Stimulated activated CD8-positive, alpha-beta memory T cell treated with anti-CD3 and anti-CD28 coated beads, Interleukin-4, amount 100 ng/mL, for 1 hour (primary cell): ENCODE measurements around the gene ERN1.
"Not testable (repeated sequence)": the region's sequence is repeated elsewhere in the genome, so short reads cannot be mapped to it uniquely, and the experiment has no call there.

Experiments
- DNase-seq, 2 donors: peaks; one replicate each; pipeline ENCODE4 v3.0.0-alpha.2; 2020; ENCODE audit warnings: low read depth in 2 of 2, low spot score in 1 of 2

ERN1 gene

DNA sequence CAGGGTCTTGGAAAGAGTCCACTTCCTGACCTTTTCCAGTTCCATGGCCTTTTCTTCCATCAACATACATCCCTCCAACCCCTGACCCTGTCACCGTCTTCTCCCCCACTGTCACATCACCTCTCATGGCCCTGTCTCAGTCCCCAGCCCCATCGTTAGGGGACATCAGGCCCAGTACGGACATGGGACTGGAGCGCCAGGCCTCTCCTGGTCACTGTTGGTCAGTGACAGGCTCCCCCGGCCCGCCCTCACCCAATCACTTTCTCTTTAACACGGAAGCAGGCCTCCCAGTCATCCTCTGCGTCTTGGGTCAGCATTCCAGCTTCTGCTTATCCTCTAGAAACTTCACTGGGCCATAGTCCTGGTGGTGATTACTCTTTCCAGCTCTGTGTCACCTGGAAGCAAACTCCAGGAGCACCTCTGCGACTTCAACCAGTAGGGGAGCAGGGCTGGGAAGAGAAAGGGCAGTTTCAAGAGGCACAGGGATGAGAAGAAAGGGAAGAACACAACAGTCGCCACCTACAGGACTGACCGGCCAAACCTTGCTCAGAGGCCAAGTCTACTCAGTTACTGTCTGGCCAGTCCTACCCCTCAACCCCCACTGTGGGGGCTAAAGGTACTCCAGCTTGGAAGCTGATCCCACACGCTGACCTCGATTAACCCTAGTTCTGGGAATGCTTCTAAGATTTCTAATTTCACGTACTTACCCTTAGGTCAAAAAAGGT is 93.6 kb downstream of the ERN1 start:
- no peak for DNase-seq

DNA sequence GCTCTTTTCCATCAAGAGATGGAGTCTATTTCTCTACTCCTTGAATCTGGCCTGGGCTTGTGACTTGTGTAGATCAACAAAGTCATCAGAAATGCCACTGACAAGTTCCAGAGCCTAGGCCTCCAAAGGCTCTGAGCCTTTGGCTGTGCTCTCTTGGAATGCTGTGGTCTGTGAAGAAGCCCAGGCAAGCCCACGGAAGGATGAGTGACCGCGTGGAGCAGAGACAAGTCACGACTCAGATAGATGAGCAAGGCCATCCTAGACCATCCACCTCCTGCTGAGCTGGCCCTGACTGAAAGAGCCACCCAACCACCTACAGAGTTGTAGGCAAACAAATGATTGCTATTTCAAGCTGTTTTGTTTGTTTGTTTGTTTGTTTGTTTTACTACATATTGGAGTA is 97.9 kb downstream of the ERN1 start:
- no peak for DNase-seq

DNA sequence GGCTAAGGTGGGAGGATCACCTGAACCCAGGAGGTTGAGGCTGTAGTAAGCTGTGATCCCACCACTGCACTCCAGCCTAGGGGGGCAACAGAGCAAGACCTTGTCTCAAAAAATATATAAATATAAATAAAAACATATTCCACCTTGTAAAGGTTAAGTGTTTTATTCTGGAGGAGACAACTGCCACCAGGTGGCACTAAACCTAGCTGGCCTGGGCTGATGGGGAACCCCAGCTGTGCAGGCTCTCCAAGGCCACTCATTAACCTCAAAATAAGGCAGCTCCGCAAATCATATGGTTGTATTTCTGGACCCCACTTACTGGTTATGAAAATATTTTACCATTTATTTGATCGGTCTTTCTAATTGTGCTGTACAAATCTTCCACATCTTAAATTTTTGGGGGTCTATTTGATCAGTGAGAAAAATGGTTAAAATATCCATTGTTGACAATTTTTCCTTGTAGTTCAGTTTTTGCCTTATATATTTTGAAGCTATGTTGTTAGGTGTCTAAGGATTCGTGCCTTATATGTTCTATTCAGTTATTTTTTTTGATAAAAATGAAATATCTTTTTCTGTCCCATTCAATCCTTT is 101.0 kb downstream of the ERN1 start:
- peak; percentile 31 to 57 for DNase-seq

DNA sequence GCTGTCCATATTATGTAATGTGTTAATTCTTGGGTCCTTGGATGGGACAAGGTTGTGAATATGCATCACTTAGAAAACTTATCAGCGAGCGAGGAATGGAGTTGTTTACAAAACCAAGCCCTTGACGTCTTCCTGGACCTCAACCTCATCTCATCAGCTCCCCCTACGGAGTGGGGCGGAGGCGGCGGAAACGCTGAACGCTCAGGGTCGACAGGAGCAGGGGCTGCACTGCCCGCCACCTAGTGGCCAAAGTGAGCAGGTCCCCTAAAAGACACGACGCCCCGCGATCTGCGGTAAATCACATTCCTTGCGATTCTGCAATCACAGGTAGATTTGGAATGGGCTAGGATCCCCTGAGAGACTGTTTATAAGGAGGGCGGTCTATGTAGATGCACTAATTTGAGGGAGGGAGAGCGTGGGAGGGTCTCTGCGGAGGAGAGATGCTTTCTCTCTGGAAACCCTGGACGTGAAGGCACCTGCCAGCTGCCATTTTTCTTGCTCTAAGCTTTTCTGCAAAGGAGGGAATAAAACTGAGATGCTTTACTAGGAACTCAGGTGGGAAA is 104.1 kb downstream of the ERN1 start:
- peak; percentile 75 to 86 for DNase-seq

DNA sequence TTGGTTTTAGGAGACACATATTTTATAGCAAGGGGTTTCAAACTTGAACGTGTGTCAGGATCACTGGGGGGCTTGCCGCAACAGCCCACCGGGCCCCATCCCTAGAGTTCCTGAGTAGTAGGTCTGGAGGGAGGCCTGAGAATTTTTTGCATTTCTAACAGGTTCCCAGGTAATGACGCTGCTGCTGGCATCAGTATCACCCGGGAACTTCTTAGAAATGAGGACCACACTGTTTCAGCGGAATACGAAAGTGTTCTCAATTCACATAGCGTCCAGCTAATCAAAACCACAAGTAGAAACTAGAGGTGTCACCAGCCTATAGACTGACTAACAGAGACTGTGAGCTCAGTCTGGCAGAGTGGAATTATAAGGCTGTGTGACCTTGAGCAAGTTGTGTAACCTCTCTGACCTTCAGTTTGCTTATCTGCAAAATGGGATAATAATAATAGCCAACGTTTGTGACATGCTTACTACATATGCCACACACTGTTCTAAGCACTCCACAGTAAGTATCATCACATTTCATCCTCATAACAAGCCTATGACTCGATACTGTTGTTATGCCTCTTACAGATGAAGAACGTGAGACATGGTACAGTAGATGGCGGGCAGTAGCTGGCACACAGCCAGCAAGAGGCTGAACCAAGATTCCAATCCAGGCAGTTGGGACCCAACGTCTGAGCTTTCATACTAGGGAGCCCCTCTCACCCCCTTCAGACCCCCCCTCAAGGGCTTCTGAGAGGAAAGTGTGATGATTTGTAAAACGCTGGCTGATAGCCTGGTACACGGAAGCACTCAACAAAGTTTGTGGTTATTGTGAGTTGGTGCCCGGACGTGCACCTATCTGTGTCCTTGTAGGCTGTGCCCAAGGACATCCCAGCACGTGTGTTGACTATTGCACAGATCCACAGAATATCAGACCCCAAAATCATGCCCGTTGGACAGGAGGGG is 104.9 kb downstream of the ERN1 start:
- peak in 1 of 2 donors; percentile 26 for DNase-seq

DNA sequence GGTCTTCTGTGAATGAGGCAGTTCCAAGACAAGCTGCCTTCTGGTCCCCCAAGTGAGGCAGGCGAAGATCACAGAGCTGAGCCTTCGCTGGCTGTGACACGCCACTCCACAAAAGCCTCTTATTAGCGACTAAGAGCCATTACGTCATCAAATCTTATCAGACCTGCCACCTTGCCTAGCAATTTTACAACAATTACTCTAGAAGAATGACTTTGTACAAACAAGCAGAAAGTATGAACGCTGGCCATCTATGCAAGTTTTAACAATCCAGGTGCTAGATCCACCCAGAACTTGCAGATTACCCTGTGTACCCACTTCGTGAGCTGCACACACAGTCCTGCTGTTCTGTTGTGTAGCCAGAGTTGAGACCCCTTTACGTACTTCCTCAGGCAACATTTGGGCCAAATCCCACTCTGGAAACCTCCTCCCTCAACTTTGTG is 105.7 kb downstream of the ERN1 start:
- no peak for DNase-seq

DNA sequence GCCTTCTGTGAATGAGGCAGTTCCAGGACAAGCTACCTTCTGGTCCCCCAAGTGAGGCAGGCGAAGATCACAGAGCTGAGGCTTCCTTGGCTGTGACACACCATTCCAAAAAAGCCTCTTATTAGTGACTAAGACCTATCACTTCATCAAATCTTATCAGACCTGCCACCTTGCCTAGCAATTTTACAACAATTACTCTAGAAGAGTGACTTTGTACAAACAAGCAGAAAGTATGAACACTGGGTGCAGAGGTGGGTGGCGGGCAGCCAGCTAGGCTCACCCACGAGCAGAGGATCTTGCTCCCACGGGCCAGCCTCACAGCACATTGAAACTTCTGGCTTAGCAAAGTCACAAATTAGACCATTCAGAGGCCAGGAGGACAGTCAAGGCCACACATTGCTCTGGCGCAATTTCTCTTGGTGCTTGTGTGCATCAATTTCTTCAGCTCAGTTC is 107.3 kb downstream of the ERN1 start:
- no peak for DNase-seq

DNA sequence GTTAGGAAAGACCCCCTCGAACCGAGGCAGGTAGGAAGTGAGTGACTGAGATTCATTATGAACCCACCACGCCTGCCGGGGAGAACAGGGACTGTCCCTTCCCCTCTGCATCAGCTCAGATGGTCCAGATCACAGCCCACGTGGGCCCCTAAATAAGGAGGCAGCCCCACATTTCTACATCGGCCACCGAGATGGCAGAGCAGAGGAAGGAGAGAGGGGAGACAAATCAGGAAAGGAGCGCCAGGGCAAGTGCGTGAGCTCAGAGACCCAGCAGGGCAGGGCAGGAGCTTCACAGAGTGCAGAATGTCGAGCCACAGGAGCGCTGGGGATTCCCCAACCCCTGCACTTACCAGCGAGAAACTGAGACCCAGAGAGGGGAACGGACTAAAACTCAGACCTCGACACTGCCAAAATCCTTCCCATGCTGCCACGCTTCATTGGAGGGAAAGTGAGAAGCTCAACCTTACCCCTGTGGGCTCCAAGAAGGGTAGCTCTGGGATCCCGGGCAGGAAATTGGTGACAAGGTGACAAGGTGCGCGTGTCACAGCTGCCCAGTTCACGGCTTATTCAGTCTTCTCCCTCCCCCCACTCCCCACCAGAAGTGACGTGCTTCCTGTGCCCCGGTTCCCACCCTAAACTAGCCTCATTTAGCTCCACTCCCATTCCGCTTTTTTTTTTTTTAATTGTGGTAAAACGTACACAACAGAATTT is 109.7 kb downstream of the ERN1 start, which contains the start of gene ICAM2:
TSS of gene ICAM2 (minus strand) at position 578 of the 711 bp plus-strand sequence. CDS start 13,942 bp downstream, outside the sequence.
- peak; percentile 72 to 81 for DNase-seq

DNA sequence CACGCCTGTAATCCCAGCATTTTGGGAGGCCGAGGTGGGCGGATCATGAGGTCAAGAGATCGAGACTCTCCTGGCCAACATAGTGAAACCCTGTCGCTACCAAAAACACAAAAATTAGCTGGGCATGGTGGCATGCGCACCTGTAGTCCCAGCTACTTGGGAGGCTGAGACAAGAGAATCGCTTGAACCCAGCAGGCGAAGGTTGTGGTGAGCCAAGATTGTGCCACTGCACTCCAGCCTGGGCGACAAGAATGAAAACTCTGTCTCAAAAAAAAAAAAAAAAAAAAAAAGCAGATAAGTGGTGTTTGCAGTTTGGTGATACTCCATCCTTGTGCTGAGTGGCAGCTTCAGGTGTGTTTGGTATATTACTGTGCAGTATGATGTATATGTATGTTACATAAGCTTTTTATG is 110.4 kb downstream of the ERN1 start:
- DNase-seq = not testable (repeated sequence)

DNA sequence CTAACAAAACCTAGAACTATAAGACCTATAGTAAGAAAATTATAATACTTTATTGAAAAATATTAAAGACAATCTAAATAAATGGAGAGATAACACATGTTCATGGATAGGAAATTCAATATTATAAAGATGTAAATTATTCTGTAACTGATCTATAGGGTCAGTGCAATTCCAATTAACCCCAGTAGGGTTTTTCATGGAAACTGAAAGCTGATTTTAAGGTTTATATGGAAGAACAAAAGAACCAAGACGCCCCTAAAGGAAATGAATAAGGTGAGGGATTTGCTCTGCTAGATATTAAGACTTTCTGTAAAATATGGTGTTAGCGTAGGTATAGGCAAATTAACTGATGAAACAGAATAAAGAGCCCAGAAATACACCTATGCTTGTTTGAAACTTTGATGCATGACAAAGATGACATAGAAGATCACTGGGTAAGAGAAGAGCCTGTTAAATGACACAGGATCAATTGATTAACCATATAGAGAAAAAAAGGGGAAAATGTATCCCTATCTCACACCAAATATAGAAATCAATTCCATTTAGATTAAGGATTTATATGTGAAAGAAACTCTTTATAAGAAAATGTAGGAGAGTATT is 112.5 kb downstream of the ERN1 start:
- no peak for DNase-seq

DNA sequence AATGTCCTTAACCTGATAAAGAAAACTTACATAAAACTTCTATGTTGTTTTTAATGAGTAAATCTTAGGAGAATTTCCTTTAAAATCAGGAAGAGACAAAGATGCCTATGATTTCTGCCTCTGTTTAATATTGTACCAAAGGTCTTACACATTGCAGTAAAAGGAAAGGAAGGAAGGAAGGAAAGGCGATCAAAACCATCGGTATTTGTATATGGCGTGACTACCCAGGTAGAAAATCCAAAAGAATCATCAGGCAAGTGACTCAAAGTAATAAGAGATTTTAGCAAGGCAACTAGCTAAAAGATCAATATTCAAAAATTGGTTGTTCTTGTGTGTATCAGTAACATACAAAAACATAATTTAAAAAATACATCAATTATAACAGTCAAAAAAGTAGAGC is 113.0 kb downstream of the ERN1 start:
- no peak for DNase-seq

DNA sequence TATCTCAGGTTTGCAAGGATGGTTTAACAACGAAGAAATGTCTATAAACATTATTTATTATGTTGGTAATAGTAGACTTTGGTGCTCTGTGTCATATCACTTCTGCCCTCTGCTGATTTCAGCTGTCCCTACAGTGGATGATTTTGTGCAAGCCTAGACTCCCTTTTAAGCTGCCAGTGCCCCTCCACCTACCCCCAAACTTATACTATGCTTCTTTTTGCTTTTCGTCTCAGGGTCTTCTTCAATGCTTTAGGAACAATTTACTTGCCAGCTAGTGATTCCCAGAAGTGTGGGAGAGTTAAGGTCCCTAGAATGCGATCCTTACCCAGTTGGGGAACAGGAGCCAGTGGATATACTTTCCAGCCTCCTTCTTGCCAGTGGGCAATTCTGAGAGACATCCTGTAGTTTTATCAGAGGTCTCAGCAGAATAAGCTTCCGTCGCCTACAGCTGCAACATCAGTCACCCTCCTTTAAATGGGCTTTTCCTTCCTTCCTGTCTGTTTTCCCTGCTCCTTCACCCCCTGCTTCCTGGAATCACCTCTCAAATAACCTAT is 113.6 kb downstream of the ERN1 start:
- DNase-seq = no peak

DNA sequence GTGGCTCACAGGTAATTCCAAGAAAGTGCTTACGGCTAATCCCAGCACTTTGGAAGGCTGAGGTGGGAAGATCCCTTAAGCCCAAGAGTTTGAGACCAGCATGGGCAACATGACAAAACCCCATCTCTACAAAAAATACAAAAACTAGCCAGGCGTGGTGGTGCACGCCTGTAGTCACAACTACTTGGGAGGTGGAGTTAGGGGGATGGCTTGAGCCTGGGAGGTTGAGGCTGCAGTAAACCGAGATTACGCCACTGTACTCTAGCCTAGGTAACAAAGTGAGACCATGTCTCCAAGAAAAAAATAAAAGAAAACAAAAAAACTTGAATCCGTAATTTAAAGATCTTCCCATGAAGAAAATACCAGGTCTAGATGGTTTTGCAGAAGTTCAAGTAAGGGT is 114.5 kb downstream of the ERN1 start:
- no peak for DNase-seq

DNA sequence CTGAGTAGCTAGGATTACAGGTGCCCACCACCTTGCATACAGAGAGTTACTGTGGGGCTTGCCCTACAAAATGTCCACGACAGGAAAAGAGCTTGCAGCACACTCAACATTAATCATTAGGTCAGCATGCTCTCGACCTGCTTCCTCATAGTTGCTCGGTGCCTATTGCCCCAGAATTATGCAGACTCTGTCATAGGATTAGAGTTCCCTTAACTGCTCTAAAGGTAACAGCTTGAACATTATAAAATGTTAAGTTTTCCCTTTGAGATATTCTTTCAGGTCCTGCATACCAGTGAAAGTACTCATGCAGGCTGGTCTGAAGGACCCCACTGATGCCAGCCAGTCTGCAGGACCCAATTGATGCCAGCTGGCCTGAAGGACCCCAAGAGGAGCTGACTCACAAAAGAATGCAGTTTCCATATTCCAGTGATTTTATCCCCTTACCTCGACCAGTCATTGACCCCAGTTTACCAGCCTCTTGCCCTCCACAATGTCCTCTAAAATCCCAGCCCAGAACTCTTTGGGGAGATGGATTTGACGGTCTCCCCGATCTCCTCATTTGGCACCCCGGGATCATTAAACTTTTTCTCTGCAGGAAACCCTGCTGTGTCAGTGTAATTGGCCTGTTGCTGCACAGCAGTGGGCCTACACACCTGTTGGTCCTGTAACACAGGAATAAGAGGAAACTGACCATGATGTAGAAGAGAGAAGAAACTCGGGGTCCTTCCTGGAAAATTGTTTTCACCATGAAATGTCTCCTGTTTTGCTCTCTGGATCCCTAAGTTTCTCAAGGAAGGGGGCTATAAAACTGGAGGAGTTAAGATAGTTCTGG is 120.2 kb downstream of the ERN1 start:
- DNase-seq = no peak

DNA sequence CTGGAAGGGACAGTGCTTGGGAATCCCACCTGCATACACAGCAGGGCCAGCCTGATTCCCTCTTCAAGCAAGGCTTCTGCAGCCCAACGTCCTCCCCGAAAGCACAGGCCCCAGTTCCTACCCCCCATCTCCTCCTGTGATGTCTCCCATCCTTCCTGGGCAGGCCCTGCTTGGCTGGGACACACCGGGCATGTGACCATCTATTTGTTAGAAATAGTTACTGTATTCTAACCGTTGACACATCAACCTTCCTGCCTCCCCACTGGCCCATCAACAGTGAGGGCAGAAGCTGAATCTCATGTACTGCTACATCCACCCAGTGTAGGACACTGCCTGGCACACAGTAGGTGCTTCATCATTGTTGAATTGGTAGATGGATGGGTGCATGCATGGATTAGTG is 121.1 kb downstream of the ERN1 start:
- DNase-seq = no peak

DNA sequence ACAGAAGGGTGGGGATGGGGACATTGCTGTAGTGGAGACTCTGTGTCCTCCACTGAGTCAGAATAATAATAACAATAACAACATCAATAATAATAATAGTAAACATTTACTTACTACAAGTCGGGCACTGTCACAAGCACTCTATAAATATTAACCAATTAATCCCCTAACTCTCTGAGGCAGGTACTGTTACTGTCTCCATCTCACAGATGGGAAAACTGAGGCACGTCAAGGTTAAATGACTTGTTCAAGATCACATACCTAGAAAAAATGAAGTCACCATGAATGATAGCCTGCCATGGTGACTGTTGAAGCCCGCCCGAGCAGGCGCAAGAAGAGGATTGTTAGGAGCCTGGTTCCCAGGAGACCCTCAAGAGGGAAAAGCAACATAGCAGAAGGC is 121.6 kb downstream of the ERN1 start:
- DNase-seq = no peak

DNA sequence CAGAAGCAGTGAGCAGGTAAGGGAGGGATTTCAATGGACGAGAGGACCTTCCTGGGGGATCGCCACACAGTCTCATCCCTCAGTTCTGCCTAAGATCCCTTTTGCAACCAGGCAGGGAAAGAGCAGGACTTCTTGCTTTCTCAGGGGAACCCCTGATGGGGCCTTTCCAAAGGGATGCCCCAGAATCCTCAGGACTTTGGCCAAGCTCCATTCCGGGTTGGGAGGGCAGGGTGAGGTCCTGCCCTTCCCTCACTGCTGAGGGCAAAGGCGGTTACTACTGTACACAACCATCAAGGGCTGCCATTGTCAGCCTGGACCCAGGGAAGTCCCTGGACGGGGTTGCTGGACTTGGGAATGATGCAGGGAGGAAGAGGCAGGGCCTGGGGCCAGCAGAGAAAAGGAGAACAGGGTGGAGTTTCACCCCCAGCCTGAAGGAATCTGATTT is 122.1 kb downstream of the ERN1 start:
- DNase-seq = no peak

DNA sequence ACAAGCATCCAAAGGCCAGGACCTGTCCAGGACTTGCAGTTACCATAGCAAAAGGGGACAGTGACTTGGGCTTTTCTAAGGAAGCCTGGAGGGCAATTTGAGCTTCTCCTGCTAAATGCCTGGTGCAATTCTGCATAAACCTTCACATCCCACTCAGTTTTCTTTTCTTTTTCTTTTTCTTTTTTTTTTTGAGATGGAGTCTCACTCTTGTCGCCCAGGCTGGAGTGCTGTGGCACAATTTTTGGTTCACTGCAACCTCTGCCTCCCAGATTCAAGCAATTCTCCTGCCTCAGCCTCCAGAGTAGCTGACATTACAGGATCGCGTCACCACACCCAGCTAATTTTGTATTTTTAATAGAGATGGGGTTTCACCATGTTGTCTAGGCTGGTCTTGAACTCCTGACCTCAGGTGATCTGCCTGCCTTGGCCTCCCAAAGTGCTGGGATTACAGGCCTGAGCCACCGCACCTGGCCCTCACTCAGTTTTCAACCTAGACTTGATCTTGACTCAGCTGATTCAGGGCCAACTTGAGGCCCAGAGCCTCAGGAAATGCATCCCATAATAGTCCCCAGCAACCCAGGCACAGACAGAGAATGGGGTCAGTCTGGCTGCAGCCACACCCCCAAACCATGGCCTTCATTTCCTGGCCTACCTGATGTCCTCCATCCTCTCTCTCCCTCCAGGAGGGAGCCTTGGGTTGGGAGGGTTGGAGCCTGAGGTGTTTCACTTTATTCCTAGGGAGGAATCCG is 122.7 kb downstream of the ERN1 start:
- DNase-seq = not testable (repeated sequence)
